Central memory CD8-positive, alpha-beta T cell (primary cell): ENCODE results near the gene TBX10.
A peak's percentile ranks its signal among the peaks of the same experiment; 100 is the strongest.
"Not testable (repeated sequence)": the region's sequence is repeated elsewhere in the genome, so short reads cannot be mapped to it uniquely, and the experiment has no call there.

Source experiments
- ATAC-seq: fragments of 150-1000 bp; cut with Tn5 transposase; replicated peaks from 2 replicates; pipeline ENCODE4 v1.10.0; 2022; ENCODE audit warnings: mild to moderate bottlenecking, moderate FRiP score, moderate number of reproducible peaks; ENCODE audit not compliant: poor library complexity, severe bottlenecking; ENCODE audit errors: extremely low read depth
- DNase-seq, 2 donors: peaks; one replicate each; pipeline ENCODE4 v3.0.0; 2021; ENCODE audit warnings: low spot score in 2 of 2
- H3K27ac Mint-ChIP-seq: one replicate; pipeline ENCODE4 v1.8.0; 2022; ENCODE audit warnings: low read depth, mild to moderate bottlenecking, moderate library complexity, mixed read lengths
- H3K27me3 Mint-ChIP-seq: one replicate; pipeline ENCODE4 v1.8.0; 2022; ENCODE audit warnings: mixed read lengths
- H3K36me3 Mint-ChIP-seq: one replicate; pipeline ENCODE4 v1.8.0; 2022; ENCODE audit warnings: mild to moderate bottlenecking, moderate library complexity, mixed read lengths; ENCODE audit not compliant: insufficient read depth
- H3K4me1 Mint-ChIP-seq: one replicate; pipeline ENCODE4 v1.8.0; 2022; ENCODE audit warnings: mixed read lengths
- H3K4me3 Mint-ChIP-seq: one replicate; pipeline ENCODE4 v1.8.0; 2022; ENCODE audit warnings: mild to moderate bottlenecking, moderate library complexity, mixed read lengths
- H3K9me3 Mint-ChIP-seq: one replicate; pipeline ENCODE4 v1.8.0; 2022; ENCODE audit warnings: mixed read lengths

The TBX10 gene

GRCh38 chr11:67662142-67662834 is 22.7 kb upstream of the TBX10 start:
- Mint-ChIP-seq H3K4me1 (peaks cover 7% of the 10 kb centered on the region), H3K27me3 (no peaks in the 10 kb centered on the region), H3K9me3 (no peaks in the 10 kb centered on the region), H3K4me3 (no peak overlapping the region), H3K27ac (no peak overlapping the region), H3K36me3 (peaks cover 3% of the 10 kb centered on the region)
- no peak for ATAC-seq
- DNase-seq, result no peak

- not testable (repeated sequence) for H3K4me1 Mint-ChIP-seq, ATAC-seq, H3K9me3 Mint-ChIP-seq, H3K27ac Mint-ChIP-seq, H3K4me3 Mint-ChIP-seq, DNase-seq, H3K27me3 Mint-ChIP-seq, H3K36me3 Mint-ChIP-seq
These were observed 21.2 kb upstream of the TBX10 start for GRCh38 chr11:67660752-67661151.

- not testable (repeated sequence) for H3K4me3 Mint-ChIP-seq, H3K4me1 Mint-ChIP-seq, H3K36me3 Mint-ChIP-seq, H3K9me3 Mint-ChIP-seq, DNase-seq, H3K27me3 Mint-ChIP-seq, H3K27ac Mint-ChIP-seq, ATAC-seq
These were observed 20.1 kb upstream of the TBX10 start for GRCh38 chr11:67659651-67660165.

DNA sequence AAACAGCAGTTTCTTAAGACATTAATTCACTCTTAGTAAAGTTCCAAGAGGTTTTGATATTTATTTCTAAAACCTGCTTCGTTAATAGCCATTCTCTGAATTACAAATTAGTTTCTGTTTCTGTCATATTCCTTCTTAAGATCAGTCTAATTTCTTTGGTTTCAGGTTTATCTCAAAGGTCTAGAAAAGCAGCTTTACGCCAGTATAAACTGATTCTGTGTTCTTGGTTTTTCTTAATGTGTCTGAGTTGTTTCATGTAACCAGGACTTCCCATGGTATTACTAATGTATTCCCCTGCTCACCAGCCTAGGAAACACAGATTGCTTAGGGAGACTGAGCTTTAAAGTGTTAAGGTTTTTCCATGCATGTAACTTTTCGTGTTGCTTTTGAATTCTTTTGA is 17.7 kb upstream of the TBX10 start:
- Mint-ChIP-seq H3K36me3 (peaks cover 3% of the 10 kb centered on the region), H3K27me3 (no peaks in the 10 kb centered on the region), H3K9me3 (no peaks in the 10 kb centered on the region), H3K4me1 (peaks cover 11% of the 10 kb centered on the region), H3K4me3 (peak overlapping the region; percentile 6), H3K27ac (no peak overlapping the region)
- ATAC-seq (no peak), DNase-seq (no peak)

DNA sequence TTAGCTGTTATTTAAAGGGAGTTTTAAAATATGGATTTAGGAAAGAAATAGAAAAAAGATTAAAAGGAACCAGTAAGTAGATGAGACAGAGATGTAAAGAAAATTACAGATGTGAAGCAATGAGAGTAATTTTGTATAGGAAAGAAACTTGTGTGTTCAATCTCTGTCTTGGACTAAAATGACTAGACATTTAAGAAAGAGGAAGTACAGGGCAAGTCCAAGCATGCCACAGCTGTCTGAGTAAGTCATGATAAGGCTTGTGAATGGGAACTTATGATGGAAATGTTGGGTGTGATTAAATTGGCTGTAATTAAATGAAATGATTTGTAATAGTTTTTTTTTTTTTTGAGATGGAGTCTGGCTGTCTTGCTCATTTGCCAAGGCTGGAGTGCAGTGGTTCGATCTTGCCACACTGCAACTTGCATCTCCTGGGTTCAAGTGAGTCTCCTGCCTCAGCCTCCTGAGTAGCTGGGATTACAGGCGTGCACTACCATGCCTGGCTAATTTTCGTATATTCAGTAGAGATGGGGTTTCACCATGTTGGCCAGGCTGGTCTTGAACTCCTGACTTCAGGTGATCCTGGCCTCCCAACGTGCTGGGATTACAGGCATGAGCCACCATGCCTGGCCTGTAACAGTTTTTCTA is 16.8 kb upstream of the TBX10 start:
- peaks cover 3% of the 10 kb centered on the region for H3K36me3 Mint-ChIP-seq
- no peaks in the 10 kb centered on the region for H3K9me3 Mint-ChIP-seq
- no peak for DNase-seq
- H3K4me1 Mint-ChIP-seq, result peaks cover 11% of the 10 kb centered on the region
- H3K4me3 Mint-ChIP-seq, result no peak overlapping the region
- no peak for ATAC-seq
- no peaks in the 10 kb centered on the region for H3K27me3 Mint-ChIP-seq
- H3K27ac Mint-ChIP-seq, result peak overlapping the region; percentile 61

GRCh38 chr11:67654225-67654624 is 14.7 kb upstream of the TBX10 start:
- Mint-ChIP-seq H3K4me3 (no peak overlapping the region), H3K36me3 (peaks cover 3% of the 10 kb centered on the region), H3K27ac (no peak overlapping the region), H3K27me3 (no peaks in the 10 kb centered on the region), H3K4me1 (peaks cover 27% of the 10 kb centered on the region), H3K9me3 (no peaks in the 10 kb centered on the region)
- no peak for DNase-seq
- ATAC-seq, result no peak

DNA sequence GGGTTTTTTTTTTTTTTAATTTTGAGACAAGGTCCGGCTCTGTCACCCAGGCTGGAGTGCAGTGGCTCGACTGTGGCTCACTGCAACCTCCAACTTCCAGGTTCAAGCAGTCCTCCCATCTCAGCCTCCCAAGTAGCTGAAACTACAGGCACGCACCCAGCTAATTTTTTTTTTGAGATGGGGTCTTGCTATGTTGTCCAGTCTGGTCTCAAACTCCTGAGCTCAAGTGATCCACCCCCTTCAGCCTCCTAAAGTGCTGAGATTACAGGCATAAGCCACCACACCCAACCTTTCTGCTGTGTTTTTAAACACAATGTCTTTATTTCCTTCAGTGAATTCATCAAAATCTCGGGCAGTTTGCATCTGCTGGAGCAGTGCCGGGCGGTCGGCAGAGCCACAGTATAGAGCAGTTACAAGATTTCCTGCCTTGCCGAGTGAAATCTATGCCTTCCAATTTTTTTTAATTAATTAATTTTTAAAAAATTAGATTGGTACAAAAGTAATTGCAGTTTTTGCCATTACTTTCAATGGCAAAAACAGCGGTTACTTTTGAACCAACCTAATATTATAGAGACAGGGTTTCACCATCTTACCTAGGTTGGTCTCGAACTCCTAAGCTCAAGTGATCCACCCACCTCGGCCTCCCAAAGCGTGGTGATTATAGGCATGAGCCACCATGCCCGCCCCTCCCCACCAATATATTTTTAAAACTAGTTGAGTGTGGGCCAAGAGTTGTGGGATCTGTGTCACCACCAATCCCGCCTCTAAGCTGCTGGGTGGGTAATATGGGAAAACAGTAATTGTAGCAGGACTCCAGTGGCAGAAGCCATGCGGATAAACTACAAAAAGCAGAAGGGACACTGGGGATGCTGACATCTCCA is 13.6 kb upstream of the TBX10 start:
- H3K36me3 Mint-ChIP-seq, result no peaks in the 10 kb centered on the region
- no peaks in the 10 kb centered on the region for H3K27me3 Mint-ChIP-seq
- no peak overlapping the region for H3K4me3 Mint-ChIP-seq
- ATAC-seq (no peak), DNase-seq (no peak)
- H3K27ac Mint-ChIP-seq, result no peak overlapping the region
- H3K9me3 Mint-ChIP-seq, result no peaks in the 10 kb centered on the region
- peaks cover 25% of the 10 kb centered on the region for H3K4me1 Mint-ChIP-seq

- H3K9me3 Mint-ChIP-seq, result no peaks in the 10 kb centered on the region
- no peak overlapping the region for H3K4me3 Mint-ChIP-seq
- no peak overlapping the region for H3K27ac Mint-ChIP-seq
These were observed 12.6 kb upstream of the TBX10 start for GRCh38 chr11:67651976-67652781.

GRCh38 chr11:67649634-67650510 is 10.3 kb upstream of the TBX10 start:
- DNase-seq (no peak), ATAC-seq (peak; percentile 10)
- no peaks in the 10 kb centered on the region for H3K9me3 Mint-ChIP-seq
- H3K4me1 Mint-ChIP-seq, result peaks cover 40% of the 10 kb centered on the region
- peak overlapping the region; percentile 97 for H3K27ac Mint-ChIP-seq
- no peaks in the 10 kb centered on the region for H3K27me3 Mint-ChIP-seq
- peaks cover 6% of the 10 kb centered on the region for H3K36me3 Mint-ChIP-seq
- peak overlapping the region; percentile 93 for H3K4me3 Mint-ChIP-seq

More at GRCh38 chr11:67651976-67652781, 12.6 kb upstream of the TBX10 start:
- H3K27me3 Mint-ChIP-seq, result no peaks in the 10 kb centered on the region
- ATAC-seq, result no peak
- H3K36me3 Mint-ChIP-seq, result no peaks in the 10 kb centered on the region
- no peak for DNase-seq
- peaks cover 27% of the 10 kb centered on the region for H3K4me1 Mint-ChIP-seq

GRCh38 chr11:67648796-67649613 is 9.4 kb upstream of the TBX10 start:
- Mint-ChIP-seq H3K27ac (peak overlapping the region; percentile 57), H3K4me1 (peaks cover 40% of the 10 kb centered on the region), H3K4me3 (peak overlapping the region; percentile 93), H3K27me3 (no peaks in the 10 kb centered on the region), H3K36me3 (peaks cover 6% of the 10 kb centered on the region), H3K9me3 (no peaks in the 10 kb centered on the region)
- ATAC-seq, result no peak
- no peak for DNase-seq
